ENCODE measurements around the gene PTPN7.

PTPN7 gene

GRCh38 chr1:202105571-202106339 is 54.6 kb downstream of the PTPN7 start:
- FAIRE-seq, result no peak

DNA sequence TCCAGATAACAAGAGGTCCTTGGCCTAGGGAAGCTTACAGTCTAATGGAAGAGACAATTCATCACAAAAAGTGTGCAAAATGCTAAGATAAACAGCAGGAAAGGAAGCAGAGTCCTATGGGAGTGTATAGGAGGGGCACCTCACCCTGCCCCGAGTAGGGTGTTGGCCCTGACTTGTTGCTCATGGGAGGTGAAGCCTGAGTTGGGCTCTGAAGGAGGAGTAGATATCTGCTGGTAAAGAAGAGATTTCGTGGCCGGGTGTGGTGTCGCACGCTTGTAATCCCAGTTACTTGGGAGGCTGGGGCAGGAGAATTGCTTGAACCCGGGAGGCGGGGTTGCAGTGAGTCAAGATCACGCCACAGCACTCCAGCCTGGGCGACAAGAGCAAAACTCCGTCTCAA is 56.3 kb downstream of the PTPN7 start:
- FAIRE-seq, result no peak

DNA sequence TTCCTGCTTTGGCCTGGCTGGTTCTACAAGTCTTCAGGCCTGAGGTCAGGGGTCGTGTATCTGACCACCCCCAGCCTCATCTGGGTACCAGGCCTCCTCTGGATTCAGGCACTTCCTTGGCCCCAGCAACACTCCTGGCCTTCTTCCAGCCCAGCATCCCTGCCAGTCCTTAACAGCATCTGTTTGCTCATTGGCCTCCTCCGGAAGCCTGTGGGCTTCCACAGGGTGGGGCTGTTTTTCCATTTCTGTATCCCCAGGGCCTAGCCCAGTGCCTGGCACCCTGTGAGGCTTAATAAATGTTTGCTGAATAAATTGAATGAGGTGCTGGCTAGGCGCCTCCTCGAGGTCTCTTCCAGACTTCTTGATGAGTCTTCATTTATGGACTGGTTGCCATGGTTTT is 59.2 kb downstream of the PTPN7 start:
- FAIRE-seq, result no peak

Measured in TTC549 (cell line).